DMS153 treated with DMSO at 0.1 percent for 48 hours (cell line): ENCODE results near the gene LSG1.
"Not testable (repeated sequence)": the region's sequence is repeated elsewhere in the genome, so short reads cannot be mapped to it uniquely, and the experiment has no call there.

Source experiments
- DNase-seq: peaks from one replicate; lab custom pipeline; 2025; ENCODE audit not compliant: unreplicated experiment; lab: John Stamatoyannopoulos, UW

Gene LSG1

GRCh38 chr3:194619741-194620140, 52.2 kb downstream of the LSG1 start:
- DNase-seq, result no peak

GRCh38 chr3:194618858-194619608, 53.0 kb downstream of the LSG1 start:
- no peak for DNase-seq

- DNase-seq, result no peak
Observed at GRCh38 chr3:194617827-194618226, 54.2 kb downstream of the LSG1 start.

GRCh38 chr3:194617143-194617671, 54.8 kb downstream of the LSG1 start:
- no peak for DNase-seq

- DNase-seq, result no peak
Observed at GRCh38 chr3:194615226-194615625, 56.8 kb downstream of the LSG1 start.

GRCh38 chr3:194612221-194612620, 59.8 kb downstream of the LSG1 start:
- DNase-seq, result no peak

GRCh38 chr3:194610689-194611088, 61.3 kb downstream of the LSG1 start:
- DNase-seq, result no peak

GRCh38 chr3:194609601-194610000, 62.4 kb downstream of the LSG1 start:
- DNase-seq, result no peak

- DNase-seq, result no peak
Observed at GRCh38 chr3:194608981-194609380, 63.0 kb downstream of the LSG1 start.

- no peak for DNase-seq
Observed at GRCh38 chr3:194607592-194608389, 64.2 kb downstream of the LSG1 start.

- no peak for DNase-seq
Observed at GRCh38 chr3:194606941-194607340, 65.0 kb downstream of the LSG1 start.

- DNase-seq, result no peak
Observed at GRCh38 chr3:194606163-194606562, 65.8 kb downstream of the LSG1 start.

- not testable (repeated sequence) for DNase-seq
Observed at GRCh38 chr3:194605314-194605713, 66.7 kb downstream of the LSG1 start.

GRCh38 chr3:194604837-194605236, 67.2 kb downstream of the LSG1 start:
- DNase-seq, result no peak

GRCh38 chr3:194604126-194604525, 67.9 kb downstream of the LSG1 start:
- DNase-seq, result no peak

- no peak for DNase-seq
Observed at GRCh38 chr3:194602669-194603171, 69.3 kb downstream of the LSG1 start.

- no peak for DNase-seq
Observed at GRCh38 chr3:194598771-194599557, 73.0 kb downstream of the LSG1 start.

- no peak for DNase-seq
Observed at GRCh38 chr3:194596906-194597305, 75.1 kb downstream of the LSG1 start.

- DNase-seq, result no peak
Observed at GRCh38 chr3:194592798-194593752, 78.9 kb downstream of the LSG1 start.
